ENCODE data around the gene PFDN4. TPM values are rescaled to one million over a fixed set of nuclear protein-coding genes. Genes with fewer than 3 reads are reported as not detected.
"Not testable (repeated sequence)": the region's sequence is repeated elsewhere in the genome, so short reads cannot be mapped to it uniquely, and the experiment has no call there.

Gene PFDN4
- polyA plus RNA-seq, 2 of the 4 experiments (the other 2 are of a cell fraction): 140 to 146 TPM

- DNase-seq (ENCODE audit: low read depth in 1 of 2, low spot score in 1 of 2): no peak
- no peak overlapping the region for H3K4me3 ChIP-seq
- 39% methylated on average over 4 of the region's 4 CpGs for WGBS (ENCODE audit: missing lambda C conversion rate)
- ChIA-PET POLR2A (no interaction called here), CTCF (no interaction called here)
- H3K9me3 ChIP-seq: no peaks in the 10 kb centered on the region
- H3K27ac ChIP-seq: no peak overlapping the region
- no peak for ATAC-seq
- 0 out of 3 replicates have a peak, but pooled peaks cover 3% of the 10 kb centered on the region for H3K4me1 ChIP-seq
- no peak for TF ChIP-seq FOSB (CRISPR knock-in tag; IDR thresholded peaks at IDR 0.05)
- TF ChIP-seq EHF (CRISPR knock-in tag; IDR thresholded peaks at IDR 0.05): no peak
- no peak for TF ChIP-seq HES2 (IDR thresholded peaks at IDR 0.05)
- no peak for TF ChIP-seq HOXB13 (CRISPR knock-in tag; IDR thresholded peaks at IDR 0.05; ENCODE audit: low read depth)
- no peak for TF ChIP-seq GATA3 (IDR thresholded peaks at IDR 0.05; ENCODE audit: borderline replicate concordance)
- no peak for TF ChIP-seq FOSL2 (IDR thresholded peaks at IDR 0.05)
- TF ChIP-seq FOSL2 (CRISPR knock-in tag; IDR thresholded peaks at IDR 0.05): no peak
- no peak for TF ChIP-seq FOXS1 (CRISPR knock-in tag; IDR thresholded peaks at IDR 0.05)
- TF ChIP-seq POLR2A (IDR thresholded peaks at IDR 0.05; ENCODE audit: low read length): no peak
- TF ChIP-seq PHF8 (IDR thresholded peaks at IDR 0.05; ENCODE audit: borderline replicate concordance, low read depth): no peak
- no peak for TF ChIP-seq HEYL (CRISPR knock-in tag; IDR thresholded peaks at IDR 0.05)
- no peak for TF ChIP-seq ZFP36 (IDR thresholded peaks at IDR 0.05; ENCODE audit: borderline replicate concordance, partially characterized antibody)
- TF ChIP-seq NFE2L2 (conservative IDR thresholded peaks at IDR 0.05; ENCODE audit: low read length): no peak
- TF ChIP-seq USF2 (IDR thresholded peaks at IDR 0.05): no peak
- no peak overlapping the region for H3K4me2 ChIP-seq
- no peak for FAIRE-seq
Observed at GRCh38 chr20:54262671-54263070, 54.8 kb downstream of the PFDN4 start.

- no peak overlapping the region for H3K27ac ChIP-seq
- no peak for FAIRE-seq
- ChIA-PET POLR2A (no interaction called here), CTCF (interaction anchor here (0.5 to 0.6 kb wide), 2 partner anchors 64 to 384 kb away, joined by 3 to 4 read pairs; no protein-coding TSS in a partner anchor)
- TF ChIP-seq NPAS2 (CRISPR knock-in tag; IDR thresholded peaks at IDR 0.05; ENCODE audit: borderline replicate concordance) (no peak), FOSB (CRISPR knock-in tag; IDR thresholded peaks at IDR 0.05) (no peak), EHF (CRISPR knock-in tag; IDR thresholded peaks at IDR 0.05) (no peak), JUN (IDR thresholded peaks at IDR 0.05) (no peak), POLR2A (IDR thresholded peaks at IDR 0.05; ENCODE audit: low read length) (no peak), MAZ (IDR thresholded peaks at IDR 0.05; ENCODE audit: borderline replicate concordance, low read depth, low read length) (no peak), FOSL2 (IDR thresholded peaks at IDR 0.05) (no peak), FOSL2 (CRISPR knock-in tag; IDR thresholded peaks at IDR 0.05) (no peak), FOXS1 (CRISPR knock-in tag; IDR thresholded peaks at IDR 0.05) (no peak), MYC (IDR thresholded peaks at IDR 0.05; ENCODE audit: borderline replicate concordance, low read length) (no peak), CHD2 (IDR thresholded peaks at IDR 0.05; ENCODE audit: low read length, partially characterized antibody) (no peak), PBX3 (IDR thresholded peaks at IDR 0.05) (no peak), TP53 (CRISPR knock-in tag; IDR thresholded peaks at IDR 0.05) (no peak), CTCF (IDR thresholded peaks at IDR 0.05) (no peak), HOXB13 (CRISPR knock-in tag; IDR thresholded peaks at IDR 0.05; ENCODE audit: low read depth) (no peak), BCL3 (IDR thresholded peaks at IDR 0.05) (no peak), HMGXB4 (CRISPR knock-in tag; IDR thresholded peaks at IDR 0.05; ENCODE audit: borderline replicate concordance) (no peak), E2F6 (IDR thresholded peaks at IDR 0.05; ENCODE audit: borderline replicate concordance, low read depth) (no peak), ZSCAN20 (CRISPR knock-in tag; IDR thresholded peaks at IDR 0.05) (no peak)
- no peak for DNase-seq (ENCODE audit: low read depth in 1 of 2, low spot score in 1 of 2)
- no peak for ATAC-seq
- WGBS (ENCODE audit: missing lambda C conversion rate): 77% methylated on average over 4 of the region's 4 CpGs
- no peaks in the 10 kb centered on the region for H3K9me3 ChIP-seq
- no peak overlapping the region for H3K4me3 ChIP-seq
- 0 out of 3 replicates have a peak, but pooled peaks cover 3% of the 10 kb centered on the region for H3K4me1 ChIP-seq
- H3K4me2 ChIP-seq: no peak overlapping the region
Observed at GRCh38 chr20:54263116-54263690, 55.3 kb downstream of the PFDN4 start.

GRCh38 chr20:54265791-54266190 lies 57.9 kb downstream of the PFDN4 start:
- POLR2A ChIA-PET; H3K4me2 ChIP-seq; H3K4me1 ChIP-seq; DNase-seq (ENCODE audit: low read depth in 1 of 2, low spot score in 1 of 2); H3K4me3 ChIP-seq; CTCF ChIA-PET; H3K27ac ChIP-seq; FAIRE-seq; H3K9me3 ChIP-seq; ATAC-seq: not testable (repeated sequence)
- 58% methylated on average over 6 of the region's 6 CpGs for WGBS (ENCODE audit: missing lambda C conversion rate)

Data from A549 (cell line).